Measurements from ENCODE around the gene DCUN1D3.

DNA sequence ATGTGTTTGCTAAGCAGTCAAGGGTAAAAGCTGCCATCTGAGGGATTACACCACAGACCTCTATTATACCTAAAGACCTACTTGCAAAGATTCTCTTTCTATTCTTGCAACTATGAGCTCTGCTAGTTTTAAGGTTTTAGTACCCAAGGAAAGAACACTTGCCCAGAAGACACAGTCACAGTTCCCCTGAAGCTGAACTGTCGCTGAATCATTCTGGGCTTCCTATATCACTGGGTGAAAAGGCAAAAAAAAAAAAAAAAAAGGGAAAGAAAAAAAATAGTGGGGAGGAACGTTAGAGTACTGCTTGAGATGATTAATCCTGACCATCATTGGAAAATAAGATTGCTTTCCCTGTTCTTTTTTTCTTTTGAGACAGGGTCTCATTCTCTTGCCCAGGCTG is 38.3 kb upstream of the DCUN1D3 start:
- TF ChIP-seq CTCF (IDR thresholded peaks at IDR 0.05) = no peak
- no peak for TF ChIP-seq POLR2A (IDR thresholded peaks at IDR 0.05)
